ENCODE results near the gene OVCA2.

Gene OVCA2

GRCh38 chr17:2071455-2072281 is 29.8 kb downstream of the OVCA2 start:
- TF ChIP-seq CTCF (IDR thresholded peaks at IDR 0.05), result no peak

- no peak for TF ChIP-seq CTCF (IDR thresholded peaks at IDR 0.05)
Observed at GRCh38 chr17:2074919-2075318, 33.1 kb downstream of the OVCA2 start.

- no peak for TF ChIP-seq CTCF (IDR thresholded peaks at IDR 0.05)
Observed at GRCh38 chr17:2075336-2076086, 33.7 kb downstream of the OVCA2 start.

- TF ChIP-seq CTCF (IDR thresholded peaks at IDR 0.05), result no peak
Observed at GRCh38 chr17:2076087-2076984, 34.5 kb downstream of the OVCA2 start.

GRCh38 chr17:2077040-2077439 is 35.2 kb downstream of the OVCA2 start:
- TF ChIP-seq CTCF (IDR thresholded peaks at IDR 0.05), result no peak

GRCh38 chr17:2081564-2081963 is 39.7 kb downstream of the OVCA2 start:
- TF ChIP-seq CTCF (IDR thresholded peaks at IDR 0.05), result no peak

All from LNCAP (cell line).